Mesenchymal stem cell (in vitro differentiated cells and primary cell): ENCODE measurements around the gene CASQ1.

Source experiments
- DNase-seq: peaks from one replicate; pipeline ENCODE4 v3.0.0-alpha.2; 2013
- H2AFZ ChIP-seq: one replicate; pipeline ENCODE4 v1.6.1; 2013; ENCODE audit warnings: low read depth, mild to moderate bottlenecking, control low read depth, inconsistent platforms, low read length, moderate library complexity
- H2AK5ac ChIP-seq: 2 replicates; pipeline ENCODE4 v1.6.1; 2013; ENCODE audit warnings: low read length, moderate library complexity, mild to moderate bottlenecking, inconsistent platforms; ENCODE audit not compliant: severe bottlenecking
- H2BK120ac ChIP-seq: one replicate; pipeline ENCODE4 v1.6.1; 2013; ENCODE audit warnings: low read depth, mild to moderate bottlenecking, inconsistent platforms, low read length, moderate library complexity
- H2BK12ac ChIP-seq, 2 experiments: one replicate each; pipeline ENCODE4 v1.6.1; 2013; ENCODE audit warnings: inconsistent platforms in 2 of 2, low read length in 2 of 2, mild to moderate bottlenecking in 2 of 2, moderate library complexity in 2 of 2, control low read depth in 1 of 2
- H2BK15ac ChIP-seq: one replicate; pipeline ENCODE4 v1.6.1; 2013; ENCODE audit warnings: mild to moderate bottlenecking, low read depth, inconsistent platforms; ENCODE audit not compliant: poor library complexity, severe bottlenecking
- H2BK5ac ChIP-seq: 2 replicates; pipeline ENCODE4 v1.6.1; 2013; ENCODE audit warnings: low read depth, mild to moderate bottlenecking, low read length, control low read depth, inconsistent platforms; ENCODE audit not compliant: poor library complexity, severe bottlenecking
- H3K14ac ChIP-seq, 2 experiments: one replicate each; pipeline ENCODE4 v1.6.1; 2013; ENCODE audit warnings: inconsistent platforms in 2 of 2, low read length in 2 of 2, control low read depth in 1 of 2, mild to moderate bottlenecking in 1 of 2, moderate library complexity in 1 of 2
- H3K18ac ChIP-seq, 2 experiments: one replicate each; pipeline ENCODE4 v1.6.1; 2013; ENCODE audit warnings: inconsistent platforms in 2 of 2, low read length in 2 of 2, control low read depth in 1 of 2, low read depth in 1 of 2, mild to moderate bottlenecking in 1 of 2
- H3K23ac ChIP-seq, 2 experiments: one replicate each; pipeline ENCODE4 v1.6.1; 2013; ENCODE audit warnings: inconsistent platforms in 2 of 2, low read length in 2 of 2, mild to moderate bottlenecking in 2 of 2, moderate library complexity in 2 of 2, control low read depth in 1 of 2
- H3K27ac ChIP-seq: 2 replicates; pipeline ENCODE4 v1.5.1; 2013; ENCODE audit warnings: mild to moderate bottlenecking, moderate library complexity, low read length, control low read depth, inconsistent platforms; ENCODE audit not compliant: poor library complexity, severe bottlenecking
- H3K27me3 ChIP-seq, 2 experiments: 2 replicates each; pipeline versions ENCODE4 v1.6.1 to v1.7.0; 2013; ENCODE audit warnings: low read length in 2 of 2, mild to moderate bottlenecking in 2 of 2, moderate library complexity in 2 of 2, control low read depth in 1 of 2, inconsistent platforms in 1 of 2; ENCODE audit not compliant: control insufficient read depth in 1 of 2, insufficient read depth in 1 of 2
- H3K36me3 ChIP-seq, 2 experiments: 2 replicates each; pipeline versions ENCODE4 v1.6.1 to v1.7.0; 2013; ENCODE audit warnings: low read length in 2 of 2, control low read depth in 1 of 2, inconsistent platforms in 1 of 2, low read depth in 1 of 2, mild to moderate bottlenecking in 1 of 2; ENCODE audit not compliant: insufficient read depth in 2 of 2, control insufficient read depth in 1 of 2
- H3K4ac ChIP-seq, 2 experiments: one replicate each; pipeline ENCODE4 v1.6.1; 2013; ENCODE audit warnings: inconsistent platforms in 2 of 2, low read length in 2 of 2, mild to moderate bottlenecking in 2 of 2, moderate library complexity in 2 of 2, control low read depth in 1 of 2, low read depth in 1 of 2
- H3K4me1 ChIP-seq: 2 replicates; pipeline ENCODE4 v1.6.1; 2013; ENCODE audit warnings: low read depth, low read length, control low read depth; ENCODE audit not compliant: control insufficient read depth, insufficient read depth
- H3K4me2 ChIP-seq: 2 replicates; pipeline ENCODE4 v1.6.1; 2013; ENCODE audit warnings: low read length, mild to moderate bottlenecking, inconsistent platforms; ENCODE audit not compliant: poor library complexity, severe bottlenecking
- H3K4me3 ChIP-seq, 2 experiments: 2 replicates each; pipeline versions ENCODE4 v1.5.1 to v1.7.0; 2013; ENCODE audit warnings: low read length in 2 of 2, mild to moderate bottlenecking in 2 of 2, control low read depth in 1 of 2, low read depth in 1 of 2; ENCODE audit not compliant: insufficient read depth in 1 of 2
- H3K79me1 ChIP-seq: replicated peaks from 2 replicates; pipeline ENCODE4 v1.6.1; 2013; ENCODE audit warnings: mild to moderate bottlenecking, control low read depth, low read length, inconsistent platforms; ENCODE audit not compliant: poor library complexity, severe bottlenecking
- H3K9ac ChIP-seq: 2 replicates; pipeline ENCODE4 v1.7.0; 2013; ENCODE audit warnings: mild to moderate bottlenecking, low read length, moderate library complexity
- H3K9me3 ChIP-seq: 2 replicates; pipeline ENCODE4 v1.7.0; 2013; ENCODE audit warnings: mild to moderate bottlenecking, low read length; ENCODE audit not compliant: control insufficient read depth
- H4K8ac ChIP-seq: one replicate; pipeline ENCODE4 v1.6.1; 2013; ENCODE audit warnings: inconsistent platforms, mild to moderate bottlenecking, low read length, moderate library complexity
- H4K91ac ChIP-seq: one replicate; pipeline ENCODE4 v1.6.1; 2013; ENCODE audit warnings: mild to moderate bottlenecking, low read length, inconsistent platforms
- WGBS: methylation state at CpG from one replicate; pipeline ENCODE4 v1.1.7; 2013; ENCODE audit warnings: mixed read lengths; 5-methylcytosine and 5-hydroxymethylcytosine counted together

Gene CASQ1

GRCh38 chr1:160224606-160225005, 34.2 kb downstream of the CASQ1 start:
- H2AFZ ChIP-seq, result no peak overlapping the region
- H3K36me3 ChIP-seq, result peaks cover 33 to 98% of the 10 kb centered on the region in 2 experiments
- no peak overlapping the region for H3K9ac ChIP-seq
- H2BK120ac ChIP-seq, result no peak overlapping the region
- no peaks in the 10 kb centered on the region for H3K27me3 ChIP-seq
- no peak overlapping the region for H4K91ac ChIP-seq
- peaks cover 2% of the 10 kb centered on the region for H3K4me1 ChIP-seq
- 97% methylated on average over 2 of the region's 2 CpGs for WGBS
- H2BK12ac ChIP-seq, result no peak overlapping the region
- no peak overlapping the region for H2BK5ac ChIP-seq
- H3K18ac ChIP-seq, result no peak overlapping the region
- no peak overlapping the region for H2BK15ac ChIP-seq
- no peak overlapping the region for H2AK5ac ChIP-seq
- no peak overlapping the region for H3K23ac ChIP-seq
- H3K79me1 ChIP-seq, result peaks cover 8% of the 10 kb centered on the region
- DNase-seq, result no peak
- no peak overlapping the region for H3K4me2 ChIP-seq
- H3K14ac ChIP-seq, result no peak overlapping the region
- no peak overlapping the region for H4K8ac ChIP-seq
- no peak overlapping the region for H3K4ac ChIP-seq
- no peak overlapping the region for H3K4me3 ChIP-seq
- no peak overlapping the region for H3K27ac ChIP-seq
- H3K9me3 ChIP-seq, result no peaks in the 10 kb centered on the region

DNA sequence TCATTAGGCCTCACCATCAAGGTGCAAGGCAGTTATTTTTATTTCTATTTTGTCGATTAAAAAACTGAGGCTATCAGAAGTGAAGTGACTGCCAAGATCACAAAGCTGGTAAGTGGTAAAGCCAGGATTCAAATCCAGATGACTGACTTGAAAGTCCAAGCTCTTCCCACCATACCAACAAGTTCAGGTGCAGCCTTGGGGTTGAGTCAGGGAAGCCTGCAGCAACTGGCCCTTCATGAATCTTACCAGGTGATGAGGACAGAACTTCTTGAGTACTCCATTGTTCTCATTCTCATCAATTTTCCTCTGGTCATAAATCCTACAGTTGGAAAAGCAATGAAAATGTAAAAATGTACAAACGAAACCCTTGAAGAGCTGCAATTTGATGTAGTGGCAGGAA, 35.0 kb downstream of the CASQ1 start:
- no peak overlapping the region for H2AK5ac ChIP-seq
- no peak overlapping the region for H3K27ac ChIP-seq
- no peak overlapping the region for H2BK120ac ChIP-seq
- H2AFZ ChIP-seq, result no peak overlapping the region
- no peak overlapping the region for H3K18ac ChIP-seq
- H3K79me1 ChIP-seq, result peaks cover 8% of the 10 kb centered on the region
- no peak overlapping the region for H3K23ac ChIP-seq
- no peaks in the 10 kb centered on the region for H3K9me3 ChIP-seq
- H3K36me3 ChIP-seq, result peaks cover 35 to 98% of the 10 kb centered on the region in 2 experiments
- DNase-seq, result no peak
- no peak overlapping the region for H3K9ac ChIP-seq
- WGBS, result 92% methylated on average over 2 of the region's 2 CpGs
- no peak overlapping the region for H2BK12ac ChIP-seq
- no peak overlapping the region for H4K91ac ChIP-seq
- no peak overlapping the region for H2BK5ac ChIP-seq
- H3K4me2 ChIP-seq, result no peak overlapping the region
- H3K4me3 ChIP-seq, result no peak overlapping the region
- no peaks in the 10 kb centered on the region for H3K27me3 ChIP-seq
- no peak overlapping the region for H4K8ac ChIP-seq
- no peak overlapping the region for H3K14ac ChIP-seq
- H3K4ac ChIP-seq, result no peak overlapping the region
- H2BK15ac ChIP-seq, result no peak overlapping the region
- H3K4me1 ChIP-seq, result no peaks in the 10 kb centered on the region

DNA sequence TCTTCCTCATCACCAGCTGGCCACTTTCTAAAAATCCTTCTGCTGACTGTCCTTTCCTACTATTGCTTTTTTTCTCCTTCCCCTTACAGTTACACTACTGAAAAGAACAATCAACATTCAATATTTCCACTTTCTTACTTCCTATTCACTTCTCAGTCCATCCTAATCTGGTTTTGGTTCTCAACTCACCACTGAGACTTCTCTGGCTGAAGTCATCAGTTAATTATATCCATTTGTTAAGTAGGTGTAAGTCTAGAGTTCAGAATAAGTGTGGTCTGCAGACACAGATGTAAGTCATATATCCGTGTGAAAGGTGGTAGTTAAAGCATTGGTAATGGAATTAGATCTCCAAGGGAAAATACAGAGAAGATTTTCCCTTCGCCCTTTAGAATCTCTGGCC, 36.2 kb downstream of the CASQ1 start:
- H3K18ac ChIP-seq, result no peak overlapping the region
- WGBS, result 95% methylated on average over 2 of the region's 2 CpGs
- H2BK12ac ChIP-seq, result no peak overlapping the region
- no peaks in the 10 kb centered on the region for H3K9me3 ChIP-seq
- no peak overlapping the region for H3K23ac ChIP-seq
- H2BK15ac ChIP-seq, result no peak overlapping the region
- no peak overlapping the region for H3K4me2 ChIP-seq
- H3K4me3 ChIP-seq, result no peak overlapping the region
- no peak for DNase-seq
- H2BK5ac ChIP-seq, result no peak overlapping the region
- H3K14ac ChIP-seq, result no peak overlapping the region
- H3K79me1 ChIP-seq, result peaks cover 6% of the 10 kb centered on the region
- peaks cover 36 to 98% of the 10 kb centered on the region in 2 experiments for H3K36me3 ChIP-seq
- H2AFZ ChIP-seq, result no peak overlapping the region
- no peak overlapping the region for H4K8ac ChIP-seq
- no peak overlapping the region for H3K9ac ChIP-seq
- no peak overlapping the region for H3K4ac ChIP-seq
- no peak overlapping the region for H2BK120ac ChIP-seq
- no peak overlapping the region for H2AK5ac ChIP-seq
- H3K4me1 ChIP-seq, result no peaks in the 10 kb centered on the region
- no peaks in the 10 kb centered on the region for H3K27me3 ChIP-seq
- no peak overlapping the region for H4K91ac ChIP-seq
- H3K27ac ChIP-seq, result no peak overlapping the region

DNA sequence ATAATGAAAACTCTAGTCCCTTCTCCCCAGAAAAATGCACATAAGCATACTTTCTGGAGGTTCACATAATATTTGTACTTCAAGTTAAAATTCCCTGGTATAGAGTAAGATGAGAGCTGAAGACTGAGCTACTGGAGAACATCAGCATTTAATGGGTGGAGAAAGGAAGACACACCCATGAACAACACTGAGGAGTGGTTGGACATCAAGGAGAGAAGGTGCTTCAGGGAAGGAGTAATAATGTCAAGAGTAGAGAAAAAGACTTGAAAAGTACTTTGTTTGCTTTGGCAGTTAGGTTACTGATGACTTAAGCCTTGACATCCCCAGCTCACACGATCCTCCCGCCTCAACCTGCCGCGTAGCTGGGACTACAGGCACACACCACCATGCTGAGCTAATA, 36.7 kb downstream of the CASQ1 start:
- no peaks in the 10 kb centered on the region for H3K4me1 ChIP-seq
- H3K36me3 ChIP-seq, result peaks cover 39 to 97% of the 10 kb centered on the region in 2 experiments
- no peak overlapping the region for H4K91ac ChIP-seq
- H4K8ac ChIP-seq, result no peak overlapping the region
- 96% methylated on average over 4 of the region's 4 CpGs for WGBS
- no peak overlapping the region for H2BK5ac ChIP-seq
- H3K27me3 ChIP-seq, result no peaks in the 10 kb centered on the region
- no peak overlapping the region for H3K27ac ChIP-seq
- no peak overlapping the region for H3K18ac ChIP-seq
- no peak overlapping the region for H2BK12ac ChIP-seq
- no peak overlapping the region for H3K4ac ChIP-seq
- H2BK15ac ChIP-seq, result no peak overlapping the region
- no peak overlapping the region for H2AFZ ChIP-seq
- peaks cover 8% of the 10 kb centered on the region for H3K79me1 ChIP-seq
- H2AK5ac ChIP-seq, result no peak overlapping the region
- DNase-seq, result no peak
- no peak overlapping the region for H2BK120ac ChIP-seq
- no peak overlapping the region for H3K9ac ChIP-seq
- H3K4me3 ChIP-seq, result no peak overlapping the region
- H3K14ac ChIP-seq, result no peak overlapping the region
- H3K4me2 ChIP-seq, result no peak overlapping the region
- no peaks in the 10 kb centered on the region for H3K9me3 ChIP-seq
- H3K23ac ChIP-seq, result no peak overlapping the region
